ENCODE data around the gene LBX2. TPM values are rescaled to one million over a fixed set of nuclear protein-coding genes. Genes with fewer than 3 reads are reported as not detected.

LBX2 gene
- total and polyA plus RNA-seq, 9 of the 15 experiments (the other 6 are each of a cell fraction or from before 2014, with no cell fraction given): 0.39 to 6.2 (median 1.8) TPM; not detected in 1

- TF ChIP-seq RERE (CRISPR knock-in tag; IDR thresholded peaks at IDR 0.05; ENCODE audit: borderline replicate concordance) (no peak), TRIM28 (IDR thresholded peaks at IDR 0.05) (no peak), GTF3C2 (IDR thresholded peaks at IDR 0.05; ENCODE audit: borderline replicate concordance, extremely low read depth, insufficient read length) (no peak), ZNF561 (CRISPR knock-in tag; conservative IDR thresholded peaks at IDR 0.05) (no peak), TRIM25 (IDR thresholded peaks at IDR 0.05; ENCODE audit: borderline replicate concordance) (no peak), NFE2L1 (tag; IDR thresholded peaks at IDR 0.05; ENCODE audit: borderline replicate concordance, low read depth) (no peak), ZFP1 (CRISPR knock-in tag; IDR thresholded peaks at IDR 0.05) (no peak), GATAD2B (IDR thresholded peaks at IDR 0.05; ENCODE audit: borderline replicate concordance) (no peak), ZBTB8A (IDR thresholded peaks at IDR 0.05; ENCODE audit: partially characterized antibody) (no peak), SRSF3 (IDR thresholded peaks at IDR 0.05; ENCODE audit: insufficient read depth, low read length) (no peak), HMGXB4 (CRISPR knock-in tag; IDR thresholded peaks at IDR 0.05) (no peak)
Observed at GRCh38 chr2:74529357-74530238, 30.2 kb upstream of the LBX2 start, which contains the start of the genes AUP1 and HTRA2 (continued).

All from K562 (cell line).